ENCODE measurements around the gene SCARF1.

GRCh38 chr17:1591474-1592090 lies 54.0 kb downstream of the SCARF1 start:
- no peak for TF ChIP-seq EZH2 (IDR thresholded peaks at IDR 0.05)
- TF ChIP-seq POLR2AphosphoS5 (IDR thresholded peaks at IDR 0.05; ENCODE audit: borderline replicate concordance, low read depth, low read length) = no peak

Data from SK-N-MC (cell line).